HG03039 (cell line): ENCODE results near the gene PRX.
A peak's percentile ranks its signal among the peaks of the same experiment; 100 is the strongest.
"Not testable (repeated sequence)": the region's sequence is repeated elsewhere in the genome, so short reads cannot be mapped to it uniquely, and the experiment has no call there.

Experiments used
- ATAC-seq: cut with Tn5 transposase; IDR thresholded peaks from one replicate; pipeline ENCODE4 v1.9.1; 2021; ENCODE audit warnings: mild to moderate bottlenecking, moderate library complexity; ENCODE audit not compliant: unreplicated experiment

The PRX gene

GRCh38 chr19:40418040-40418439, 4.9 kb upstream of the PRX start:
- ATAC-seq: no peak

DNA sequence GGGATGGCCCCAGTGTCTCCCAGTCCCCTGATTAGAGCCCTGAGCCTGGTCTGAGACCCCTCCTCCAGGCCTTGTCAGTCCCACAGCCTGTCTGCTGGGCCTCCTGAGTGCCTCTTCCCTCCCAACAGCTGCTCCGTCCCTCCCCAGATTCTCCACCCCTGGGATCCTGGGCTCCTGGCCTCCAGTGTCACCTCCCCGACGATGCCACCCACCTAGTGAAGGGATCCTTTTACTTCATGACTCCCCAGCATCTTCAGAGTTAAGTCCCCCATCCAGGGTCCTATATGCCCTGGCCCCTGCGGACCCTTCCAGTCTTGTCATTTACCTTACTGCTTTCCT, 4.4 kb upstream of the PRX start:
- ATAC-seq: no peak

DNA sequence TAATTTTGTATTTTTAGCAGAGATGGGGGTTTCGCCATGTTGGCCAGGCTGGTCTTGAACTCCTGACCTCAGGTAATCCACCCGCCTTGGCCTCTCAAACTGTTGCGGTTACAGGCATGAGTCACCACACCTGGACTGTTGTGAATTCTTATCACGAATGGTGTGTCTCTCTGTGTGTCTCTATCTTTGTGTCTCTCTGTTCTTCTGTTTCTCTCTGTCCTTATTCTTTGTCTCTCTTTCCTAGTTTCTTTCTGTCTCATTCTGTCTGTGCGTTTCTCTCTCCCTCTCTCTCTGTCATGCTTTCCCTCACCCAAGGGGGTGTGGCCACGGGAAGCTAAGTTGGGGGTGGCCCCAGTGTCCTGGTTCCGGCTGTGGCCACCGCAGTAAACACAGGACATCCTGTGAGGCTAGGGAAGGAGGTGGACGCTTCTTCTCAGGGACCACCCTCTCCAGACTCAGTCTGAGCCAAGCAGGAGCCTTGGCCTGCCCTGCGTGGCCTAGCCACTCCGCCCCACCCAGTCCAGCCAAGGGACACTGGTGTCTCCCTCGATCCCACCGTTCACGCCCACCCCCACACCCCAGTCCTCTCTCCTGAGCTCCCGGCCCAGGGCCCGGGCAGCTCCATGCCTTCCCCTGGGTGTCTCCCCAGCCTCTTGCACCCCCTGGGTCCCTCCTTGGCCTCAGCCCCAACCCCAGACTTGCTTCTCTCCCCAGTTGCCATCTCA, 3.9 kb upstream of the PRX start:
- ATAC-seq: no peak

DNA sequence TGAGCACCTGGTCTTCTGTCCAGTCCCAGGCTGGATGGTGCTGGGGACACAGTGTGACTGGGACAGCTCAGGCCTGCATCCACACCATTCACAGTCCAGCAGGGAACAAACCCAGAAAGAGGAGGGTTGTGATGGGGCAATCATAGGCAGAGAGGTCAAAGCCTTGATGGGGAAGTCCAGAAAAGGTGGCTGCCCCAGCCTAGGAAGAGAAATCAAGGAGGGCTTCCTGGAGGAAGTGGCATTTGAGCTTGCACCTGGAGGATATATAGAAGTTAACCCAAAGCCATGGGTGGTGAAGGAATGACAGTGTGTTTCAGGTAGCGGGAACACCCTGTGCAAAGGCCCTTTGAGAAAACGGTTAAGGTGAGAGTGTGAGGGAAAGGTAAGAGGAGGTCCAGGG, 2.6 kb upstream of the PRX start:
- no peak for ATAC-seq

DNA sequence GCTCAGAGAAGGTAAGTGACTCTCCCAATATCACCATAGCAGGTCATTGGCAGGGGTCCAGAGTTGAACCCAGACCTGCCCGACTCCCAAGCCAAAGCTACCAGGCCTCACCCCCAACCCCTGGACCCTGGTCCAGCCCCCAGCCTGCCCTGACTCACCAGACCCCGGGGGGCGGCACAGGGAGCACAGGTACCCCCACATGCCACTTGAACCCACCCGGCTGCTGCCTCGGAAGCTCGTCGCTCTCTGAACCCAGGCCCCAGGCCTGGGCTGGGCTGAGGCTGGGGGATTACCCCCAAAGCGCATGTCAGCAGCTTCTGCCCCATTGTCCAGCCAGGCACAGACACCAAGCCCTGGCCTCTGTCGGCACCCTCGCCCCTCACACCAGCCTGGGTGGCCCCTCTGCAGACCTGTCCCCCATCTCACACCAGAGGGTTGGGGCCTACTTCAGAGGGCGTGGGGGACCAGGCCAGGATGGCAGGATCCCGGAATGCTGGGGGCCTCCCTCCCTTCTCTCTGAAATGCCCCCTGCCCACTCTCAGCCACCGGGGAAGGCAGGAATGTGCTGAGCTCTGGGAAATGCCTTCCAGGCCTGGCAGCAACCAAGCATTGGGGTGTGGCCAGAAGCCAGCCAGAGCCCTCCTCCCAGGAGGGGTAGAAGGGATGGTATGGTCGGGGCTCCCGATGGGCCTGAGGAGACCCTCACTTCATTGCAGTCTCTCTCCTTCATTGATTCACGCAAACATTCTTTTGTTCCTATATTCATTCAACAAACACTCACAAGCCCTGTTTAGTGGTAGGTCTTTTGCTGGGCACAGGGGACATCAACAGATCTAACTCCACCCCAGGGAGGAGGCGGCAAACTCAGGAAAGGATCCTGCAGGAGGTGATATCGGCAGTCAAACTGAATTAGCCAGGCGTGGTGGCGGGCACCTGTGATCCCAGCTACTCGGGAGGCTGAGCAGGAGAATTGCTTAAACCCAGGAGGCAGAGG, 1.7 kb upstream of the PRX start:
- no peak for ATAC-seq

DNA sequence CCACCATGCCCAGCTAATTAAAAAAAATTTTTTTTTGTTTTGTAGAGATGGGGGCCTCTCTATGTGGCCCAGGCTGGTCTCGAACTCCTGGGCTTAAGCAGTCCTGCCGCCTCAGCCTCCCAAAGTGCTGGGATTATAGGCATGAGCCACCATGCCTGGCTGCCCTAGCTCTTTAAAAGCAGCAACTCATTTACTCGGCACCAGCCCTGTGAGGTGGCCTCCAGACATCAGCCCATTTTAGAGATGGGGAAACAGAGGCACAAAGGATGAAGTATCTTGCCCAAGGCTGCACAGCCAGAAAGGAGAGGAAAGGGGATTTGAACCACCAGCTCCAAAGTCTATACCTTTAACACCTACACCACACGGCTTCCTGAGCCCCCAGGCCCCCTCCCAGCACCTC, 312 bp downstream of the PRX start:
- ATAC-seq: no peak

DNA sequence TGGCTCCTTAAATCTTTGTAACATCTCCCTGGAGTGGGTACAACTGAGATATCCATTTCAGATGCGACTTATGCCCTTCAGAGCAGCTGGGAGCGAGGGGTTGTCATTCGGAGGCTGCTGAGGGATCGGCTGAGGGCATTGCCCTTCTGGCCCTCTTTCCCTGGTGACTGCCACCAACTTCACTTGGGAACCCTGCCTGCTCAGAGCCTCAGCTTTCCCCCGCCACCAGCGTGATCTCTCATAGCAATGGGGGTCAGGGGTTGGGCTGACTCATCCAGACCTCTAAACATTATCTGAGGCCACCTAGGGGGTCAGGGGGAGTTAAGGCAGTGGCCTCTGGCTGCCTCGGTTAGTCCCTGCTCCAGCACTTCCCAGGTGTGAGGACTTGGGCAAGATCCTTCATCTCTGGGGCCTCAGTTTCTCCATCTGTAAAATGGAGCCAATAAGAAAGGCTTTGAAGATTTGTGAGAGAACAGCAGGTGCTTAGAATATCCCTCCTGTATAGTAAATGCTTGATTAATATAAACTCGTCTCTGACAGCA, 1.1 kb downstream of the PRX start:
- ATAC-seq: no peak

DNA sequence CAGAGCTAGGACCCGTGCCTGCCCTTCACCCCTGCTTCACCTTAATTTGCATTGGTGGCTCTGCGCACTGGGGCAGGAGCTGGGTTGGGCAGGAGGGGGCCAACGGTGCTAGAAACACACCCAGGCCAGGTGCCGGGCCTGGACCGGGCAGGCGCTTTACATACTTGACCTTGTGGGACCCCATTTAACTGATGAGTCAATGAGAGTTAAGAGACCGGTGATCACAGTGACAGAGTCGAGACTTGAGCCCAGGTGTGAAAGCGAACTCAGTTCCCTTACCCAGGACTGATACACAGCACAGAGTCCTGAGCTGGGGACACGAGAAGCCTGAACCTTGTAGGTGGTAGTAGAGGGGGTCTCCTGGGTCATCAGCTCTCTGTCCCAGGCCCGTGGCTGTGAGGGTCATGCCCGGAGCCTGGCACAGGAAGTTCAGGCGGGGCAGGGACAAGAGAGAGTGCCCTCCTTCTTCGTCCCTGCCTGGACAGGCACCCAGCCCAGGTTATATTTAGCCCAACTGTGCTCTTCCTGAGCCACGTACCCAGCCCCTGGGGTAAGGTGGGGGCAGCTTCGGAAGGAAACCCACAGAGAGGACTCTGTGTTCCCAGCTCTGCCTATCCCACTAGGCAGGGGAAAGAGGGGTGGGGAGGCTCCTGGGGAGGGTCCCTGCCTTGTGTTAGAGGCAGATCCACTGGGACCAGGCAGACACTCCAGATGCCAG, 1.9 kb downstream of the PRX start:
- ATAC-seq: no peak

DNA sequence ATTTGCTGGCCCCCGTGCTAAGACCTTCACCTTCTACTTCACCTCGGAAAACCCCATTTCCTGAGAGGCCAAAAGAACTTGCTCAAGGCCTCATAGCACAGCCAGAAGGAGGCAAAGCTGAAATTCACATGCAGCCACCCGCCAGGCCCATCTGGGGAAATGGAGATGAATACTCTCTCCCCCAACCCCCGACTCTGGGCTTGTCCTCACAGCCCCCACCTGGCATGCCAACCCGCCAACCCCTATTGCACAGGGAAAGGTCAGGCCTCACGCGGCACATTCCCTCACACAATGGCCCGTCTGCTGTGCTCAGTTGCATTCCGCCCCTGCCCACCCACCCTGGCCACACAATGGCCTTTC, 3.2 kb downstream of the PRX start:
- no peak for ATAC-seq

DNA sequence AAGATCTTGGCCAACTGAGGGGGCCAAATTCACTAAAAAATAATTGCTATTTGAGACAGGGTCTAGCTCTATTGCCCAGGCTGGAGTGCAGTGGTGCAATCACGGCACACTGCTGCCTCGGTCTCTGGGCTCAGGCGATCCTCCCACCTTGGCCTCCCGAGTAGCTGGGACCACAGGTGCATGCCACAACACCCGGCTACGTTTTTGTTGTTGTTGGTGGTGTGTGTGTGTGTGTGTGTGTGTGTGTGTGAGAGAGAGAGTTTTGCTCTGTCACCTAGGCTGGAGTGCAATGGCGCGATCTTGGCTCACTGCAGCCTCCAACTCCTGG, 4.6 kb downstream of the PRX start:
- not testable (repeated sequence) for ATAC-seq

- no peak for ATAC-seq
These were observed 5.2 kb downstream of the PRX start for GRCh38 chr19:40407714-40408597.

DNA sequence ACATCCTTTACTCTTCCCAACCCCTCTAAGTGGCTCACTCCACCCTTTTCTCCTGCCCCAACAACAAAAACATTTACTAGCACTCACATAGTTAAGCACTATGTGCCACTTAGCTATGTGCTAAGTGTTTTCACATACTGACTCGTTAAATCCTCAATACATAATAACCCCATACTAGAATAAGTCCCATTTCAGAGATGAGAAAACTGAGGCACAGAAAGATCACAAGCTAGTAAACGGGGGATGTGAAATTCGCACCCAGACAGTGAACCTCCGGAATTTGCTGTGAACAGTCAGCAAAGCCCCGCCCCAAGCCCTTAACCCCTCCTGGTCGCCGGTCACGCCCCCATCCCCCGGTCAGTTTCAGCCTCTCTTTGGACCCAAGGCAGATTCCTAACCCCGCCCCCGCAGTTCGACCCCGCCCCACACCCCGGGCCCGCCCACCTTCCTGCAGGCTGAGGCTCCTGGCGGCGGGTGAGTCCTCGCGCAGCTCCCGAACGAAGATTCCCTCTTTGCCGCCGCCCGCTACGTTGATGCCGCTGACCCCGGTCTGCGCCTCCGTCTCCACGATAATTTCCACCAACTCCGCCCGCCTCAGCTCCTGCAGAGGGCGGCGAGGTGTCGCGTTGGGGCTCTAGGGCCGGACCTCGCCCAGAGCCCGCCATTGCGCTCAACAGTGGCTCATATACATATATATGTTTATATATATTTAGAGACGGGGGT, 9.8 kb downstream of the PRX start:
- ATAC-seq: peak; percentile 55

DNA sequence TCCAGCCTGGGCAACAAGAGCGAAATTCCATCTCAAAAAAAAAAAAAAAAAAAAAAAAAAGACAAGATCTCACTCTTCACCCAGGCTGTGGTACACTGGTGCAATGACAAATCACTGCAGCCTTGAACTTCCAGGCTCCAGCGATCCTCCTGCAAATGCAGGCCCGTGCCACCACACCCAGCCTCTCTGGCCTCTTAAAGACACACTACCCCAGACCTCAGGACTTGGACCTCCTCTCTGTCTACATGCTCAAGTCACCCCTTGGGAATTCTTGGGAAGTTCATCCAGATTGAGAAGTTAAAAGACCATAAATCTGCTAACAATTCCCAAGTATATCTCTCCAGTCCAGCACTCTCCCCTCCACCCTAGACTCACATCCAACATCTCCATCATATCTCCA, 12.6 kb downstream of the PRX start:
- no peak for ATAC-seq

DNA sequence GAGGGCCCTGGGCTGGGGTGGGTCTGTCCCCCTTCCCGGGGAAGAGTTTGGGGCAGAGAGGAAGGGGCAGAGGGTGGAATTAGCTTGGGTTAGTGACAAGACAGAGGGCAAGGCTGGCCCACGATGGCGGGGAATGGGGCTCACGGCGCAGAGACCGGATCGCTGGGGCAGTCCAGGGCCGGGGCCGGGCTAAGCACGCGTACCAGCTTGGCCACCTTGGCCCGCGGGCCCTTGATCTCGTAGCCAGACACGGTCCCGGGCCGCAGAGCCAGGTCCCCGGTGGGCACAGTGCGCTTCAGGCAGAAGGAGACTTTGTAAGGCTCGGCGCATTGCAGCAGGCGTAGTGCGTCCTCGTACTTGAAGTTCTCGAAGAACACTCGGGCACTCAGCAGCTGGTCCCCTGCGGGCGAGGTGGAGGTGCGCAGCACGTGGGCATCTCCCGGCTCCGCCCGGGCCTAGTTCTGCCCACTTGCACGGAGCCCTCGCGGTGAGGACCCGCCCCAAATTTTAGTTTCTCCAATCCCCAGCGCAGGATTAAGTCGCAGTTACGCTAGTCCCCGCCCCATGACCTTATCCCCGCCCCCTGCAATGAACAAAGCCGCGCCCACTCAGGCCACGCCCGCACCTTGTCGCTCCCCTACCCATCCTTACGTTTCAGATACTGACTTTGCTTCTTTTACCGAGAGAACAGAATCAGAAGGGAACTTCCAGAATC, 14.6 kb downstream of the PRX start:
- no peak for ATAC-seq

GRCh38 chr19:40397568-40397906, 15.6 kb downstream of the PRX start:
- ATAC-seq: no peak

DNA sequence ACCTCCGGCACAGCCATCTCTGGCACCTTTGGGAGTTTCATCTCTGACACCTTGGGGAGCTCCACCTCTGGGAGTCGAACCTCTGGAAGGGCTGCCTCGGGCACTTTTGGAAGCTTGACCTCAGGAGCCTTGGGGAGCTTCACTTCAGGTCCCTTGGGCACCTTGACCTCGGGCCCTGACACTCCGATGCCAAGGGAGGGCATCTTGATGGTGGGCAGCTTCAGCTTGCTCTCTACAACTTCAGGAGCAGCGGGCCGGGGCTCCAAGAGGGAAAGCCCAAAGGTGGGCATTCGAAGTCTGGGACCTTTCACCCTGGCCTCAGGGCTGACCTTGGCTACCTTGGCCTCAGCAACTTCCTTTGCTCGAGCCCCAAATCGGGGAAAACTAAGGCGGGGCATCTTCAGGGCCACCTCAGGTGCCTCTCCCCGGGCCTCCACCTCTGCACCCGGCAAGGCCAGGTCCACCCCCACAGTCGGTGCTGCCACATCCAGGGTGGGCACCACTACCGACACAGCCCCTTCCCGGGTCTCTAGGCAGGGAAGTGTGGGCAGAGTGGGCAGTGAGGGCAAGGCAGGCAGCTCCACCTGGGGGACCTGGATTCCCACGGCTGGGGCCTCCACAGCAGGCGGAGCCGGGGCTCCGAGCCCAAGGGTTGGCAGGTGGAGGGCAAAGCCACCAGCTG, 16.2 kb downstream of the PRX start:
- ATAC-seq: no peak

GRCh38 chr19:40395956-40396355, 17.2 kb downstream of the PRX start:
- ATAC-seq: no peak

DNA sequence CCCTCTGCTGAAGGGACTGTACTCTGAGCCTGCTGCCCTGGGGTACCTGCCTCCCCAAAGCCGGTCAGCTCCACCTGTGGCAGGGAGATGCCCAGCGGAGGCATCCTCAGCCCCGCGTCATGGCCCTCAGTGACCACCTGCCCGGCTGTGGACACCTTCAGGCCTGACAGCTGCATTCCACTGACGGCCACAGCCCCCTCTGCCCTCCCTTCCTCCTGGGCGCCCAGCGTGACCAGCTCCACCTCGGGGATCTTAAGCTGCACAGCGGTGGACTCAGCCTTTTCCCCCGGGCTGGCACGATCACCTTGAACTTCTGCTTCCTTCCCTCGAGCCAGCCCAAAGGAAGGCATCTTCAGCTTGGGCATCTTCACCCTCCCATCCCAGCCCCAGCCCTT, 18.4 kb downstream of the PRX start:
- ATAC-seq: no peak
